ENCODE results near the gene KRTAP9-8.
"Not testable (repeated sequence)": the region's sequence is repeated elsewhere in the genome, so short reads cannot be mapped to it uniquely, and the experiment has no call there.

KRTAP9-8 gene

GRCh38 chr17:41255381-41256290, 17.8 kb downstream of the KRTAP9-8 start, which contains the start of gene KRTAP9-9:
TSS of gene KRTAP9-9 (plus strand) at chr17:41255384.
- not testable (repeated sequence) for DNase-seq (ENCODE audit: low read depth)

DNA sequence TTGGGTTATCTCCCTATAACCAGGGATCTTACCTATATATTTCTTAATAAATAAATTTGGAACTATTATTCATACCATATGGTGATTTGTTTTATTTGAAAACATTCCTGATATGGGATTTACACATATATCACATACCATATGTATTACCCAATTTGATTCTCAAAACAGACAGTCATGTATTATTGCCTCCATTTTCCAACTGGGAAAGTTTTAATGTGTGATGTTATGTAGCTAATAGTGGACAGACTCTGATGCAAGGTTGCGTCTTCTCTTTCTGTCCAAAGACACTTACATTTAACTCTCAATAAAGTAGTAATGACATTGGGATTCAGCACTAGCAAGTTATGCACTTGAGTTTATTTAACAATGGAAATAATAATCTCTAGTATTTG, 18.5 kb downstream of the KRTAP9-8 start:
- DNase-seq (ENCODE audit: low read depth): no peak

DNA sequence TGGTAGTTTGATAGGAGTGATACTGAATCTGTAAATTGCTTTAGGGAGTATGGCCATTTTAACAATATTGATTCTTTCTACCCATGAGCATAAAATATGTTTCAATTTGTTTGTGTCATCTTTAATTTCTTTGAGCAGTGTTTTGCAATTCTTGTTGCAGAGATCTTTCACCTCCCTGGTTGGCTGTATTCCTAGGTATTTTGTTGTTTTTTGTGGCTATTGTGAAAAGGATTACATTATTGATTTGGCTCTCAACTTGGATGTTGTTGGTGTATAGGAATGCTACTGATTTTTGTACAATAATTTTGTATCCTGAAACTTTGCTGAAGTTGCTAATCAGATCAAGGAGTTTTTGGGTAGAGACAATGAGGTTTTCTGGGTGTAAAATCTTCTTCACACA, 20.6 kb downstream of the KRTAP9-8 start:
- DNase-seq (ENCODE audit: low read depth): no peak

GRCh38 chr17:41263212-41263611, 25.4 kb downstream of the KRTAP9-8 start:
- no peak for DNase-seq (ENCODE audit: low read depth)

DNA sequence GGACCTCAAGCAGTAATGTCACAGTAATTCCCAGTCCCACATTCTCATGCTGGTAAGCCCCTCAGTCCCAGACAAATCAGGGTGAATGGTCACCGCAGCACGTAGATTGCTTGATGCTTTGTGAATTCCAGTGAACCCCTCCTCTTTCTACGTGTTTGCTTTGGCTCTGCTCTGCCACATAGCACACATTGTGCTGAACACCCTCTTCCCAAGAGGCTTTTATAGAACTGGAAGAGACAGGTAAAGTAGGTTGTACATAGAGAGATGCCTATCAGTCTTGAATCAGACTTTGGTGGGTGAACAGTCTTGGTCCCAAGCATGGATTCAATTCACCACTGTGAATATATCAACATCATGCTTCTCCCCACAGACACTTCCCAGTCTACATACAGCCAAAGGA, 26.8 kb downstream of the KRTAP9-8 start:
- no peak for DNase-seq (ENCODE audit: low read depth)

DNA sequence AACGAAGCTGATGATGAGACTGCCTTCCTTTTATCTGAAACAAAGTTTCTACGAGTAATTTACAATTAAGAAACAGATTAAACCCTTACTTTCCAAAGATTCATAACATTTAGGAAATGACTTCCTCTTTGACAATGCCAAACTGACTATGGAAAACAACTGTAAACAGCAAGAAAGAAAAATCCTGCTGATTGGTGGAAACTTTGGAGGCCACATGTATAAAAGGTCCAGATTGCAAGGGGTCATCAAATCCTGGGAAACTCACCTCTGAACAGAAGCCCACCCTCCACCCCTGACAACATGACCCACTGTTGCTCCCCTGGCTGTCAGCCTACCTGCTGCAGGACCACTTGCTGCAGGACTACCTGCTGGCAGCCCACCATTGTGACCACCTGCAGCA, 27.3 kb downstream of the KRTAP9-8 start, which contains the start of gene KRTAP9-6:
Gene KRTAP9-6, plus strand, starts transcription at position 301 of the 400 bp plus-strand sequence. Its CDS starts 0 bp downstream, at position 301.
- no peak for DNase-seq (ENCODE audit: low read depth)

GRCh38 chr17:41267711-41268110, 29.9 kb downstream of the KRTAP9-8 start:
- no peak for DNase-seq (ENCODE audit: low read depth)

- not testable (repeated sequence) for DNase-seq (ENCODE audit: low read depth)
Measured at GRCh38 chr17:41271323-41271722, 33.5 kb downstream of the KRTAP9-8 start.

DNA sequence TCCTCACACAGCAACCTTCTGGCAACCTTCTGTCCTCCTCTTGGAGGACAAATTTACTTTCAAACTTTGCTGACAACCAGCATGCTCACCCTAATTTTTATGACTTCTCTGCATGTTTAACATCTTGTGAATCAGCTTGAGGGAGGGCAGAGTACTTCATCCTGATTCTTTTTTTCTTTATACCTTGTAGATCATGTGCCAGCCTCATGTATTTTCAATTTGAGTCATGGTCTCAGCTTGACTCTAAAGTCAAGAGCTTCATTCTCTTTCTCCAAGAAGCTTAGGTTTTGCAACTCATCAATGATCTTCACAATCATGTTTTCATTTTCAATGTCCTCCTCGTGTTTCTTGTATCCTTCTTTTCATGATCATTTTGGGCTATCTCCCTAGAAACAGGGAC, 34.1 kb downstream of the KRTAP9-8 start:
- DNase-seq (ENCODE audit: low read depth): no peak

GRCh38 chr17:41275648-41276190, 37.9 kb downstream of the KRTAP9-8 start, which contains the start of gene KRTAP9-7:
TSS of gene KRTAP9-7 (plus strand) at chr17:41275698. CDS start at chr17:41275698, 0 bp downstream.
- DNase-seq (ENCODE audit: low read depth): not testable (repeated sequence)

DNA sequence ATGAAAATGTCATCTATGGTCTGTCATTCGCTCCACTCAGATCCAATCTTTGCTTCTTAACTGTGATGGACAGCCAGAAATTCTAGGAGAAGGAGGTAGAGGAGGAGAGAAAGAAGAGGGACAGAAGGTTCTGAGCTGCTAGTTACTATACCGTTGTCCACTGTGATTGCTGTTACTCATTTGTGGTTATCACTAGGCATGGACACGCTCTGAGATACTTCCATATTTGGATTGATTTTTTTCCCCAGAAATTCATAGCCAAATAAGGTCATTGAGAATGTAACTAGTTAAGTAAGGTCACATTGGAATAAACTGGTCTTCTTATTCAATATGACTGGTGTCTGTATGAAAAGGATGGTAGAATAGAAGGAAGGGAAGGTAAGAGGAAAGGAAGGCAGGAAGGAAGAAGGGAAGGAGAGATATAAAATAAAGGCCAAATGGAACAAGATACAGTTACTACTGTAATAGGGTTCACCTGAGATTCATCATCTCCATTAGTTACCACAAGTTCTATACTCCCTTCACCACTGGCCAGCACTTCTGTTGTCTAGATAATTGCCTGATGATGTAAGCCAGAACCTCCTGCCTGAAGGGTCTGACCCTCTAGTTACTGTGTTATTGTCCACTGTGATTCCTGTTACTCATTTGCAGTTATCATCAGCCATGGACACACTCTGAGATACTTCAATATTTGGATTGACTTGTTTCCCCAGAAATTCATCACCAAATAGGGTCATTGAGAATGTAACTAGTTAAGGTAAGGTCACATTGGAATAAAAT, 40.6 kb downstream of the KRTAP9-8 start:
- DNase-seq (ENCODE audit: low read depth): no peak

GRCh38 chr17:41284043-41284442, 46.2 kb downstream of the KRTAP9-8 start:
- no peak for DNase-seq (ENCODE audit: low read depth)

DNA sequence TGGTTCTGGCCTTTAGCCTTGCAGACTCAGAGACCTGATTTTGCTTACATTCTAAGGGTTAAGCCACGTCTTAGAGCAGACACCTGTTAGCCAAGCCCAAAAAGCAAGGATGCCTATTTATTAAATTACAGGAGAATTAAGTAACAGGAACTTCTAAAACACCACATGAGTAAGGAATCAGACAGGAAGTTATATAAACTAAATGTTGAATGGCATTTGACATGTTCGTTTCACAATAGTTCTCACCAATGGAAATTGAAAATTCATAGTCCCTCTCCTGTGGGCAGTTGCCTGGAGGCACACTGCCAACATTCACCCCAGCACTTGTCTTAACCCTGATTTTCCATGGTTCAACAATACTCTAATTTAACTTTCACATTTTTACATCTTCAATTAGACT, 46.7 kb downstream of the KRTAP9-8 start:
- DNase-seq (ENCODE audit: low read depth): no peak

- DNase-seq (ENCODE audit: low read depth): no peak
Measured at GRCh38 chr17:41287050-41287449, 49.3 kb downstream of the KRTAP9-8 start.

Measured in stimulated activated CD8-positive, alpha-beta memory T cell treated with anti-CD3 and anti-CD28 coated beads, Interleukin-12 subunit alpha, Interleukin-12 subunit beta, amount 100 ng/mL, for 1 hour (primary cell).